ENCODE results near the gene TRABD.

The TRABD gene

GRCh38 chr22:50205781-50206569, 20.3 kb downstream of the TRABD start:
- FAIRE-seq, result no peak

- FAIRE-seq, result no peak
Measured at GRCh38 chr22:50206599-50206998, 20.9 kb downstream of the TRABD start.

GRCh38 chr22:50207383-50208140, 21.8 kb downstream of the TRABD start:
- no peak for FAIRE-seq

- no peak for FAIRE-seq
Measured at GRCh38 chr22:50208430-50208938, 22.8 kb downstream of the TRABD start.

- FAIRE-seq, result no peak
Measured at GRCh38 chr22:50208939-50209892, 23.5 kb downstream of the TRABD start.

GRCh38 chr22:50209893-50210292, 24.2 kb downstream of the TRABD start:
- no peak for FAIRE-seq

- FAIRE-seq, result no peak
Measured at GRCh38 chr22:50210378-50211139, 24.8 kb downstream of the TRABD start.

- no peak for FAIRE-seq
Measured at GRCh38 chr22:50211147-50211546, 25.4 kb downstream of the TRABD start.

- FAIRE-seq, result no peak
Measured at GRCh38 chr22:50213263-50213662, 27.6 kb downstream of the TRABD start.

- FAIRE-seq, result no peak
Measured at GRCh38 chr22:50215297-50216054, 29.8 kb downstream of the TRABD start.

GRCh38 chr22:50216055-50216683, 30.5 kb downstream of the TRABD start:
- no peak for FAIRE-seq

GRCh38 chr22:50216684-50217520, 31.2 kb downstream of the TRABD start:
- no peak for FAIRE-seq

- FAIRE-seq, result no peak
Measured at GRCh38 chr22:50217543-50218152, 31.9 kb downstream of the TRABD start.

GRCh38 chr22:50218153-50218995, 32.7 kb downstream of the TRABD start:
- FAIRE-seq, result no peak

GRCh38 chr22:50218996-50219727, 33.4 kb downstream of the TRABD start:
- FAIRE-seq, result no peak

GRCh38 chr22:50219800-50220602, 34.3 kb downstream of the TRABD start:
- FAIRE-seq, result no peak
